Astrocyte (in vitro differentiated cells and primary cell): Measurements from ENCODE around the gene TUB. TPM values are rescaled to one million over a fixed set of nuclear protein-coding genes. Genes with fewer than 3 reads are reported as not detected.

ENCODE experiments used
- DNase-seq: peaks from one replicate; pipeline ENCODE4 v3.0.0-alpha.2; 2010; ENCODE audit warnings: low read depth
- FAIRE-seq: peaks from 2 replicates; lab custom pipeline; 2011; peaks lifted over from hg19 to GRCh38; lab: Jason Lieb, UNC
- H2AFZ ChIP-seq: 2 replicates; pipeline ENCODE4 v1.6.0; 2012; ENCODE audit warnings: low read depth, low read length, inconsistent platforms
- H3K27ac ChIP-seq: 2 replicates; pipeline ENCODE4 v1.5.1; 2011; ENCODE audit warnings: low read depth, low read length, inconsistent platforms
- H3K27me3 ChIP-seq: 2 replicates; pipeline ENCODE4 v1.6.0; 2011; ENCODE audit warnings: low read length, inconsistent platforms; ENCODE audit not compliant: insufficient read depth
- H3K36me3 ChIP-seq: 2 replicates; pipeline ENCODE4 v1.5.1; 2011; ENCODE audit warnings: low read length, inconsistent platforms; ENCODE audit not compliant: insufficient read depth
- H3K4me1 ChIP-seq: 2 replicates; pipeline ENCODE4 v1.5.1; 2011; ENCODE audit warnings: low read length, inconsistent platforms; ENCODE audit not compliant: insufficient read depth
- H3K4me2 ChIP-seq: 2 replicates; pipeline ENCODE4 v1.6.0; 2012; ENCODE audit warnings: low read length, inconsistent platforms
- H3K4me3 ChIP-seq: 2 replicates; pipeline ENCODE4 v1.5.1; 2011; ENCODE audit warnings: low read depth, mild to moderate bottlenecking, low read length, inconsistent platforms; ENCODE audit not compliant: insufficient read depth
- H3K79me2 ChIP-seq: 2 replicates; pipeline ENCODE4 v1.6.0; 2012; ENCODE audit warnings: mild to moderate bottlenecking, low read length, inconsistent platforms; ENCODE audit not compliant: insufficient read depth
- H3K9ac ChIP-seq: 2 replicates; pipeline ENCODE4 v1.6.0; 2012; ENCODE audit warnings: mild to moderate bottlenecking, low read length, inconsistent platforms
- H3K9me3 ChIP-seq: 2 replicates; pipeline ENCODE4 v1.5.1; 2012; ENCODE audit warnings: low read depth, mild to moderate bottlenecking, low read length, inconsistent platforms; ENCODE audit not compliant: insufficient read depth
- H4K20me1 ChIP-seq: 2 replicates; pipeline ENCODE4 v1.6.0; 2012; ENCODE audit warnings: low read length, inconsistent platforms; ENCODE audit not compliant: insufficient read depth
- H3K27ac Mint-ChIP-seq: one replicate; pipeline ENCODE4 v1.8.0; 2021; ENCODE audit warnings: mild to moderate bottlenecking, mixed read lengths; ENCODE audit not compliant: unreplicated experiment
- H3K27me3 Mint-ChIP-seq: one replicate; pipeline ENCODE4 v1.8.0; 2021; ENCODE audit warnings: low read depth, mixed read lengths; ENCODE audit not compliant: unreplicated experiment
- H3K36me3 Mint-ChIP-seq: one replicate; pipeline ENCODE4 v1.8.0; 2021; ENCODE audit warnings: low read depth, mixed read lengths; ENCODE audit not compliant: unreplicated experiment
- H3K4me1 Mint-ChIP-seq: one replicate; pipeline ENCODE4 v1.8.0; 2021; ENCODE audit warnings: low read depth, mixed read lengths; ENCODE audit not compliant: unreplicated experiment
- H3K4me3 Mint-ChIP-seq: one replicate; pipeline ENCODE4 v1.8.0; 2021; ENCODE audit warnings: mild to moderate bottlenecking, moderate library complexity, mixed read lengths; ENCODE audit not compliant: unreplicated experiment
- H3K9me3 Mint-ChIP-seq: one replicate; pipeline ENCODE4 v1.8.0; 2021; ENCODE audit warnings: mild to moderate bottlenecking, mixed read lengths; ENCODE audit not compliant: unreplicated experiment
- EZH2 ChIP-seq: IDR thresholded peaks from 2 replicates; pipeline ENCODE4 v1.6.1; 2012; ENCODE audit warnings: mild to moderate bottlenecking, low read length, inconsistent platforms; ENCODE audit not compliant: insufficient read depth
- total RNA-seq: library from RNA; stranded (reverse); gene quantifications from 2 replicates; pipeline ENCODE4 v1.2.1, GENCODE V29; 2021
- TF ChIP-seq, protein P1 (sequence below): IDR thresholded peaks from 2 replicates; pipeline ENCODE4 v1.5.1; 2011; ENCODE audit warnings: low read depth, mild to moderate bottlenecking, inconsistent platforms, low read length, moderate library complexity; ENCODE audit not compliant: insufficient read depth

TUB gene
- total RNA-seq, 1 donor from 2014 or later: 5.7 TPM

DNA sequence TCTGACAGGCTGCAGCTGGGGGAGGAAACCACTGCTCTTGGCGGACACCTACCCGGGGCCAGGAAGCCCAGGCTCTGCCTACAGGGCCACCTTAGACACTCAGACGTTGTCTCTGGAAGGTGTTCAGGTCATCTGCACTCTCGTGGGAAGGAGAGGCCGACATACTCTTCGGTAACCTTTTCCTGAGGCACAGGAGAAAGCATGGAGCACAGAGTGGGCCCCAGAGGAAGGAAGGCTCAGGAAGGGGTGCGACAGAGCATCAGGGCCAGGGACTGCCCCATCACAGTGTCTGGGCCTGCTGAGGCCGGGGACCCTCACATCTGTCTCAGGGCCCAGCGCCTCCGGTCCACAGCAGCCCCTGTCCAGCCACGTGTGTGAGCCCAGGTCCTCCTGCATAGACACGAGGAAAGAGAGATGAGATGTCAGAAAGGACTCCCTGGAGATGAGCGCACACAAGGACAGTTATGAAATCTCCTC is 18.2 kb upstream of the TUB start:
- Histone ChIP-seq H3K4me3 (no peak overlapping the region), H3K36me3 (no peaks in the 10 kb centered on the region), H3K79me2 (no peaks in the 10 kb centered on the region), H2AFZ (no peak overlapping the region), H3K27ac (no peak overlapping the region), H4K20me1 (no peaks in the 10 kb centered on the region), H3K4me1 (no peaks in the 10 kb centered on the region), H3K4me2 (no peak overlapping the region), H3K27me3 (peaks cover 11% of the 10 kb centered on the region), H3K9ac (no peak overlapping the region), H3K9me3 (no peaks in the 10 kb centered on the region)
- FAIRE-seq: no peak
- no peak for DNase-seq
- no peaks in the 10 kb centered on the region for H3K36me3 Mint-ChIP-seq
- H3K4me1 Mint-ChIP-seq: peaks cover 5% of the 10 kb centered on the region
- TF ChIP-seq, protein P1, sequence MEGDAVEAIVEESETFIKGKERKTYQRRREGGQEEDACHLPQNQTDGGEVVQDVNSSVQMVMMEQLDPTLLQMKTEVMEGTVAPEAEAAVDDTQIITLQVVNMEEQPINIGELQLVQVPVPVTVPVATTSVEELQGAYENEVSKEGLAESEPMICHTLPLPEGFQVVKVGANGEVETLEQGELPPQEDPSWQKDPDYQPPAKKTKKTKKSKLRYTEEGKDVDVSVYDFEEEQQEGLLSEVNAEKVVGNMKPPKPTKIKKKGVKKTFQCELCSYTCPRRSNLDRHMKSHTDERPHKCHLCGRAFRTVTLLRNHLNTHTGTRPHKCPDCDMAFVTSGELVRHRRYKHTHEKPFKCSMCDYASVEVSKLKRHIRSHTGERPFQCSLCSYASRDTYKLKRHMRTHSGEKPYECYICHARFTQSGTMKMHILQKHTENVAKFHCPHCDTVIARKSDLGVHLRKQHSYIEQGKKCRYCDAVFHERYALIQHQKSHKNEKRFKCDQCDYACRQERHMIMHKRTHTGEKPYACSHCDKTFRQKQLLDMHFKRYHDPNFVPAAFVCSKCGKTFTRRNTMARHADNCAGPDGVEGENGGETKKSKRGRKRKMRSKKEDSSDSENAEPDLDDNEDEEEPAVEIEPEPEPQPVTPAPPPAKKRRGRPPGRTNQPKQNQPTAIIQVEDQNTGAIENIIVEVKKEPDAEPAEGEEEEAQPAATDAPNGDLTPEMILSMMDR: no peak
- no peak for TF ChIP-seq EZH2
- peaks cover 46% of the 10 kb centered on the region for H3K27me3 Mint-ChIP-seq
- H3K9me3 Mint-ChIP-seq: no peaks in the 10 kb centered on the region
- H3K4me3 Mint-ChIP-seq: no peak overlapping the region
- H3K27ac Mint-ChIP-seq: no peak overlapping the region

DNA sequence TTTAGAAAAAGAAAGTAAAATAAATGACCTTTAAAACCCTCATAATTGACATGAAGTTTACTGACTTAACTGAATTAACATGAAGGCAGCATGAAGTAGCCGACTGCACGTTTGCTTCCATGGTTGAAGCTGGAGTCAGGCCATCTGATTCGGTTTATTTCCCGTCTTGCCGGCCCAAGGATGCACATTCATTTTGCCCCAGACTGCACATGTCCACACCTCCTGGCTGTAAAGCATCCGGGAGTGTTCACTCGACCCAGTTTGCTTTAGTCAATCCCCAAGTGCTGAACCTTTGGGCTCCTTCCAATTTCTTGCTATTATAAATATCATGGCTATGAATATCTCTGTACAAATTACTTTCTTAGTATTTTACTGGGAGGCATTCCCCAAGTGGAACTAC is 17.7 kb upstream of the TUB start:
- H3K27ac Mint-ChIP-seq: no peak overlapping the region

DNA sequence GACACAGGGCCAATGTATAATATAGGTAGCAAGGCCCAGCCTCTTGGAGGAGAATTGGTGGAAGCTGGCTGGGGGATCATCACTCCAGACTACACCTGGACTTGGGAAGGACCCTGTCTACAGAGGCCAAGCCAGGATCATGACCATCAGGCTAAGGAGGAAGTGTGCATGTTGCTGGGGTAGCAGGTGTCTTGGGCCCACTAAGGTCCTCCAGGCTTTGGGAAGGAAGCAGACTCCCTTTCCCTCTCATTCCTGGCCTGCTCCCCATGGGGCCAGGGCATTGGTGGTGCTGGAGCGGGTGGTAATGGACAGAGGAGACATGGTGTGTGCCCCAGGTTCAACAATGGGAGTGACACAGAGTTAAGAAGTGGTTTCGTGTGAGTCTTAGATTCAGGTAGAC is 16.0 kb upstream of the TUB start:
- Mint-ChIP-seq H3K4me1 (peaks cover 24% of the 10 kb centered on the region), H3K27ac (no peak overlapping the region), H3K36me3 (no peaks in the 10 kb centered on the region), H3K27me3 (peaks cover 38% of the 10 kb centered on the region), H3K4me3 (no peak overlapping the region), H3K9me3 (no peaks in the 10 kb centered on the region)
- peaks cover 18% of the 10 kb centered on the region for H3K4me1 ChIP-seq
- H3K9ac ChIP-seq: no peak overlapping the region
- peaks cover 8% of the 10 kb centered on the region for H4K20me1 ChIP-seq
- no peak for TF ChIP-seq EZH2
- TF ChIP-seq, protein P1: no peak
- no peak overlapping the region for H3K4me3 ChIP-seq
- FAIRE-seq (no peak), DNase-seq (no peak)
- no peaks in the 10 kb centered on the region for H3K79me2 ChIP-seq
- H3K36me3 ChIP-seq: no peaks in the 10 kb centered on the region
- H3K27me3 ChIP-seq: peaks cover 11% of the 10 kb centered on the region
- H3K27ac ChIP-seq: no peak overlapping the region
- no peak overlapping the region for H3K4me2 ChIP-seq
- H3K9me3 ChIP-seq: no peaks in the 10 kb centered on the region
- H2AFZ ChIP-seq: no peak overlapping the region

More for the DNA sequence above, 17.7 kb upstream of the TUB start:
- Histone ChIP-seq H3K4me3 (no peak overlapping the region), H3K36me3 (no peaks in the 10 kb centered on the region), H3K4me1 (peaks cover 1% of the 10 kb centered on the region), H3K4me2 (no peak overlapping the region), H3K9ac (no peak overlapping the region), H3K27ac (no peak overlapping the region), H3K9me3 (no peaks in the 10 kb centered on the region), H2AFZ (no peak overlapping the region), H3K79me2 (no peaks in the 10 kb centered on the region), H3K27me3 (peaks cover 11% of the 10 kb centered on the region), H4K20me1 (peaks cover 3% of the 10 kb centered on the region)
- no peaks in the 10 kb centered on the region for H3K36me3 Mint-ChIP-seq
- TF ChIP-seq, protein P1: no peak
- no peak overlapping the region for H3K4me3 Mint-ChIP-seq
- DNase-seq: no peak
- H3K4me1 Mint-ChIP-seq: peaks cover 7% of the 10 kb centered on the region
- no peaks in the 10 kb centered on the region for H3K9me3 Mint-ChIP-seq
- peaks cover 46% of the 10 kb centered on the region for H3K27me3 Mint-ChIP-seq
- FAIRE-seq: no peak
